ENCODE measurements around the gene DYNC2LI1. TPM values are rescaled to one million over a fixed set of nuclear protein-coding genes. Genes with fewer than 3 reads are reported as not detected.

Gene DYNC2LI1
- total RNA-seq, 4 donors from 2014 or later, result 13.6 to 20.4 (median 17.7) TPM

DNA sequence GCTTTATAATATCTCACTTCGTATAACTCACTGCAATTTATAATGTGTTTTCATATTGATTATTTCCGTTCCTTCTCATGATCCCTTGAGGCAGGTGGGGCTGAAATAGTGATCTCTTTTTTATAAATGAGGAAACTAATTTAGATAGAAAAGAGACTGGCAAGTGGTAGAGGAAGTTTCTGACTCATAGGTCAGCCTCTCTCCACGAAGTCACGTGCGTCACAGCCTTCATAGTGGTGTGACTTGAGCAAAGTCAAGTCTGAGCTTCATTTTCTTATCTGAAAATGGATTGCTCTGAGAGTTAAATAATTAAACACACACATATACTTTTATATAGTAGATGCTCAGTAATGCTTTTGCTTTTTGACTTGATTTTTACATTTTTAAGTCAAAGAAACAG lies 44.9 kb downstream of the DYNC2LI1 start:
- no peak overlapping the region for H3K4me3 ChIP-seq (ENCODE audit: low read depth, poor library complexity, severe bottlenecking)
- intact Hi-C loops (cut with DNase I; ENCODE audit: low total_unique reads), result no loop called here
- TF ChIP-seq, protein P1, sequence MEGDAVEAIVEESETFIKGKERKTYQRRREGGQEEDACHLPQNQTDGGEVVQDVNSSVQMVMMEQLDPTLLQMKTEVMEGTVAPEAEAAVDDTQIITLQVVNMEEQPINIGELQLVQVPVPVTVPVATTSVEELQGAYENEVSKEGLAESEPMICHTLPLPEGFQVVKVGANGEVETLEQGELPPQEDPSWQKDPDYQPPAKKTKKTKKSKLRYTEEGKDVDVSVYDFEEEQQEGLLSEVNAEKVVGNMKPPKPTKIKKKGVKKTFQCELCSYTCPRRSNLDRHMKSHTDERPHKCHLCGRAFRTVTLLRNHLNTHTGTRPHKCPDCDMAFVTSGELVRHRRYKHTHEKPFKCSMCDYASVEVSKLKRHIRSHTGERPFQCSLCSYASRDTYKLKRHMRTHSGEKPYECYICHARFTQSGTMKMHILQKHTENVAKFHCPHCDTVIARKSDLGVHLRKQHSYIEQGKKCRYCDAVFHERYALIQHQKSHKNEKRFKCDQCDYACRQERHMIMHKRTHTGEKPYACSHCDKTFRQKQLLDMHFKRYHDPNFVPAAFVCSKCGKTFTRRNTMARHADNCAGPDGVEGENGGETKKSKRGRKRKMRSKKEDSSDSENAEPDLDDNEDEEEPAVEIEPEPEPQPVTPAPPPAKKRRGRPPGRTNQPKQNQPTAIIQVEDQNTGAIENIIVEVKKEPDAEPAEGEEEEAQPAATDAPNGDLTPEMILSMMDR (IDR thresholded peaks at IDR 0.05), result no peak
- no peak for TF ChIP-seq POLR2A (IDR thresholded peaks at IDR 0.05)
- DNase-seq (ENCODE audit: low spot score in 2 of 2), result peak in 1 of 2 donors; percentile 44
- WGBS, 2 donors, result 57 to 59% methylated on average over 5 of the region's 5 CpGs

DNA sequence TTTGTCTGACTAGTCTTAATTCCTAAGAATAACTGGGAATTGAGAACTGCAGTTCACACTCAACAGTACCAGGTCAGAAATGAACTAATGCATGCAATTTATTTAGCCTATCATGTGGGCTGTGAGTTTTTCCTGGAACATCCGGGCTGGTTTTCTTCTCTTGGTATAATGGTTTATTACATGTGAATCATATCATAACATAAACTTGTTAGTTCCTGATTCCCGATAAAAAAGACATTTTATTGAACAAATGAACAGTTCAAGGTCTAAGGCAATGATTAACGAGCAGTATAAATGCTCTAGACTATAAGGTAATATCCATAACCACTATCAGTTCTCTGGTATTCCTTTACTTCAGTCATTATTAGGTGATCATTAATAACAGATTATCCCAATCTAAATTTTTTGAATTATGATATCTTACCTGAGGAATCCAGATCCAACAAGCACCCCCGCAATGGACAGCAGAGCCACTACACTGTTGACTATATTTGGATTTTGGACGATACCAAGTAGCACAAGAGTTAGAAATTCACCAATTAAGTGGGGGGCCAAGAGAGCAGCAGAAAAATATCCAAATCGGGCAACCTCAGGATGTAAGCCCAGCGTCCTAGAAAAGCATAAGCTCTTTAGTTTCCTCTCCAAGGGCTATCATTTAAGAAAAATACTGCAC lies 45.8 kb downstream of the DYNC2LI1 start:
- 82 to 85% methylated on average over 7 of the region's 7 CpGs for WGBS, 2 donors
- intact Hi-C loops (cut with DNase I; ENCODE audit: low total_unique reads), result no loop called here
- TF ChIP-seq POLR2A (IDR thresholded peaks at IDR 0.05), result no peak
- no peak for DNase-seq (ENCODE audit: low spot score in 2 of 2)
- no peak overlapping the region for H3K4me3 ChIP-seq (ENCODE audit: low read depth, poor library complexity, severe bottlenecking)

DNA sequence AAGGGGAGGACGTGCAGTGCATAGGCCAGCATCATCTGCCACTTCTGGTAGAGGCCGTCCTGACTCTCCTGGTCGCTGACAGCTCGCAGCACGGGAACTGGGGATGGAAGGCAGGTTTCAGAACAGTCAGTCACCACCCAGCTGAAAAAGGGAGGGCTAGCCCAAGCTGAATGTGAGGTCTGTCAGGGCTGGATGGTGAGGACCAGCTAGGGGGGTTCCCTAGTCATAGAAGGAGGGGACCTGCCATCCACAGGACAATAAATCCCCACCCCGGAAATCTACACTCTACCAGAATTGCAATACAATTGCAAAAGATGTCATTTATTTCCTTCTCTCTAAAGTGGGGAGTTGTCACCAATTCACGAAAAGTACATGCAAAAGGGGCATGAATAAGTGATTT lies 49.0 kb downstream of the DYNC2LI1 start:
- H3K4me3 ChIP-seq (ENCODE audit: low read depth, poor library complexity, severe bottlenecking), result no peak overlapping the region
- TF ChIP-seq POLR2A (IDR thresholded peaks at IDR 0.05), result no peak
- TF ChIP-seq, protein P1 (IDR thresholded peaks at IDR 0.05), result no peak
- WGBS, 2 donors, result 75 to 86% methylated on average over 7 of the region's 7 CpGs

DNA sequence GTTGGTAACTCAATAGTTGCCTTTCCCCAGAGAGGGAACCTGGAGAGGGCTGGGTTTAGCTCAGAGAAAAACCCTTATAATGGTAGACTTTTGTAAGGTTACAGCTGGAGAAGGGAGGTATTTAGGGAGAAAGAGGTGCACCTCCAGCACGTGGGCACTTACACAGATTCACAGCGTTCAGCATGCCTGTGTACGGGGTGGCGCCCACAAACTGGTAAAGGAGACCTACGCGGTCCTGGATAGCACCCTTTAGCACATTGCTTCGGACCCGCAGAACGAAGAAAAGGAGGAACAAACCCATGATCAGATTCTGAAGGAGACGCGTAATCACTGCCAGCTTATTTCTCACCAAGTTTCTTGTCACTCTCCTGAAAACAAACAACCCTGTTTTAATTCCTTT lies 49.9 kb downstream of the DYNC2LI1 start:
- no peak for DNase-seq (ENCODE audit: low spot score in 2 of 2)
- intact Hi-C loops (cut with DNase I; ENCODE audit: low total_unique reads), result no loop called here
- no peak for TF ChIP-seq POLR2A (IDR thresholded peaks at IDR 0.05)
- TF ChIP-seq, protein P1 (IDR thresholded peaks at IDR 0.05), result no peak
- WGBS, 2 donors, result 88 to 91% methylated on average over 11 of the region's 11 CpGs
- no peak overlapping the region for H3K4me3 ChIP-seq (ENCODE audit: low read depth, poor library complexity, severe bottlenecking)

More for the DNA sequence above, 49.0 kb downstream of the DYNC2LI1 start:
- no peak for DNase-seq (ENCODE audit: low spot score in 2 of 2)
- intact Hi-C loops (cut with DNase I; ENCODE audit: low total_unique reads), result no loop called here

DNA sequence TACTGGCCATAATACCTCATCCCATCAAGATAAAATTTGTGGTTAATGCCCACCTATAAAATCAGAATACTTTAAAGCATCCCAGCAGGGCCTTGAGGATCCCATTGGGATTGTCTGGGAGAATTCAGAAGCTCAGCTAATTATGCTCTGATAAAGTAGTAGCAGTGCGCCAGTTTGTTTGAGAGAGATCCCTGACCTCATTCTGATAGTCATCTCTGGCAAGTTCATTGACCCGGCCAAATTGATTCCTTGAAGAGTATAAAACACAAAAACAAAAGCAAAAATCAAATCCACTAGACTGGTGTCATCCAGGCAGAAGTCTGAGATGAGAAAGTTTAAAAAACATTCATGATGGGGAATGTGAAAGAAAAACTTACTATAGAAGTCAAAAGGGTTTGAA lies 50.7 kb downstream of the DYNC2LI1 start:
- intact Hi-C loops (cut with DNase I; ENCODE audit: low total_unique reads), result no loop called here
- WGBS, 2 donors, result 89 to 93% methylated on average over 2 of the region's 2 CpGs
- DNase-seq (ENCODE audit: low spot score in 2 of 2), result no peak

DNA sequence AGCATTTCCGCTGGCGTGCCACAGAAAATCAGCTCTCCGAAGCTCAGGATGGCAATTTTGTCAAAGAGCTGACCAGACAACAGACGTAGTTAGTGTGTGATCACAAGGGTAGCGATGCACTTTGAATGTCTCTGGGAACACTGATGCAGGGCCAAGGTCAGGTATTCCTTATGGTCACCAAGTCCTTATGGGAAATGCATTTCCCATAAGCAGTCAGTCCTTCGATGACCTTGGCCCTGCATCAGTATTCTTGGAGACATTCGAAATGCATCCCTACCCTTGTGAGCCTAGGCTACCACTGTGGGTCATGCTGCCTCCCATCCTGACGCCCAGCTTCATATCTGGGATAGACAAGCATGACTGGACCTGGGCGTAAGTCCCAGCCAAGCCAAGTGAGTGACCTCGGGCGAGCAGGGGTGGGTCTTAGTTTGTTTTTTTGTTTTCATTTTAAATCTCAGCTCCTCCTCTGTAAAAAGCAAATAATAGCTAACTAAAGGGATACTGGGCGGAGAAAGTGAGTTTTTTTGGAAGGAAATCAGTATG lies 51.2 kb downstream of the DYNC2LI1 start:
- TF ChIP-seq, protein P1 (IDR thresholded peaks at IDR 0.05), result no peak
- TF ChIP-seq POLR2A (IDR thresholded peaks at IDR 0.05), result no peak
- WGBS, 2 donors, result 85 to 87% methylated on average over 12 of the region's 12 CpGs
- intact Hi-C loops (cut with DNase I; ENCODE audit: low total_unique reads), result no loop called here
- no peak for DNase-seq (ENCODE audit: low spot score in 2 of 2)
- no peak overlapping the region for H3K4me3 ChIP-seq (ENCODE audit: low read depth, poor library complexity, severe bottlenecking)

More for the DNA sequence above, 50.7 kb downstream of the DYNC2LI1 start:
- TF ChIP-seq, protein P1 (IDR thresholded peaks at IDR 0.05), result no peak
- no peak for TF ChIP-seq POLR2A (IDR thresholded peaks at IDR 0.05)
- H3K4me3 ChIP-seq (ENCODE audit: low read depth, poor library complexity, severe bottlenecking), result no peak overlapping the region
